GM18511 (cell line): ENCODE data around the gene DYNC1LI2.
"Not testable (repeated sequence)": the region's sequence is repeated elsewhere in the genome, so short reads cannot be mapped to it uniquely, and the experiment has no call there.

Experiments used
- ATAC-seq: cut with Tn5 transposase; IDR thresholded peaks from one replicate; pipeline ENCODE4 v1.9.1; 2021; ENCODE audit warnings: mild to moderate bottlenecking, moderate library complexity; ENCODE audit not compliant: unreplicated experiment

Gene DYNC1LI2

DNA sequence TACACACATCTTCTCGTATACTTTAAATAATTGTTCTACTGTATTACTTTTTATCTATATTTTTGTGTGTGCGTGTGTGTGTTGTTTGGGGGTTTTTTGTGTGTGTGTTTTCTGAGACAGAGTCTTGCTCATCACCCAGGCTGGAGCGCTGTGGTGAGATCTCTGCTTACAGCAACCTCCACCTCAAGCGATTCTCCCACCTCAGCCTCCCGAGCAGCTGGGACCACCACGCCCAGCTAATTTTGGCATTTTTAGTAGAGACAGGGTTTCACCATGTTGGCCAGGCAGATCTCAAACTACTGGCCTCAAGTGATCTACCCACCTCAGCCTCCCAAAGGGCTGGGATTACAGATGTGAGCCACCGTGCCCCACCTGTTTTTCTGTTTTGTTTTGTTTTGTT is 53.4 kb downstream of the DYNC1LI2 start:
- ATAC-seq = no peak

DNA sequence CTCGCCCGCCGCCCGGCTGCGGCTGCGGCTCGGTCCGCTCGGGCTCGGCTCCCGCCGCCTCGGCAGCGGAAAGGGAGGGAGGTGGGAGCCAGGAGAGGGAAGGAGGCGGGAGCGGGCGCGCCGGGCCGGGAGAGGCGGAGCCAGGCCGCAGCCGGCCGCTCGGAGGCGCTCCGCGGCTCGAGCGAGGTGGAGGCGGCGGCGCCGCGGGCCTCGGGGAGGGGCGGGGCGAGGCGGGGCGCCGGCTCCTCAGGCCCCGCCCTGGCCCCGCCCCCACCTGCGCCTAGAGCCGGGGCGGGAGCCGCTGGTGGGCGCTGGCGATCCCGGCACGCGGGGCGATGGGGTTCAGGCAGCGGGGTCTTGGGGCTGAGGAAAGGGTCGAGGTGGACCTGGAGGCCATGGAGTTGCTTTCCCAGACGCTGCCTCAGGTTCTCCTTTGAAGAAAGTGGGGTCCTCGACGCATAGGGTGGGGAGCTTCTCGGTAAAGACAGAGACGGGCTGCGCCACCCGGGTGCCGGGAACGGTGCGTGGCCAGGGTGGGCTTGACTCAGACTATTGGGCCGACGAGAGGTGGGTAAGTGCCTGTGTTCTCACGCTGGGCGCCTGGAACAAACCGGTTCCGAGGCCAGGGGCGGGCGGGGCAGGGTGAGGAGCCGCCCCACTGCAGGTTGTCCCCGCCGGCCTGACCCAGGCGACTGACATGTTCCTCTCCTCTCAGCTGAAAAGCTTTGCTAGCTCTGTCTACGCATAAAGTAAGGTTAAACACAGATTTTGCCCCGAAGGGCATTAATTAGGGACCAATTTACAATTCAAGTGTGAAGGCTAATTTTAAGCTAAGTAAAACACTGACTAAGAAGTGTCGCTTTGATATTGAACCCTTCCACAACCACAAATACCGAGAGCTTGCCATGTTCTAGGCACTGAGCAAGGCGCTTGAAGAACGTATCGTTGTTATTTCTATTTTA is 54.5 kb downstream of the DYNC1LI2 start, which contains the start of gene CMTM4:
TSS of gene CMTM4 (minus strand) at position 75 of the 962 bp plus-strand sequence. CDS start 218 bp downstream, outside the sequence.
- peak; percentile 84 for ATAC-seq

DNA sequence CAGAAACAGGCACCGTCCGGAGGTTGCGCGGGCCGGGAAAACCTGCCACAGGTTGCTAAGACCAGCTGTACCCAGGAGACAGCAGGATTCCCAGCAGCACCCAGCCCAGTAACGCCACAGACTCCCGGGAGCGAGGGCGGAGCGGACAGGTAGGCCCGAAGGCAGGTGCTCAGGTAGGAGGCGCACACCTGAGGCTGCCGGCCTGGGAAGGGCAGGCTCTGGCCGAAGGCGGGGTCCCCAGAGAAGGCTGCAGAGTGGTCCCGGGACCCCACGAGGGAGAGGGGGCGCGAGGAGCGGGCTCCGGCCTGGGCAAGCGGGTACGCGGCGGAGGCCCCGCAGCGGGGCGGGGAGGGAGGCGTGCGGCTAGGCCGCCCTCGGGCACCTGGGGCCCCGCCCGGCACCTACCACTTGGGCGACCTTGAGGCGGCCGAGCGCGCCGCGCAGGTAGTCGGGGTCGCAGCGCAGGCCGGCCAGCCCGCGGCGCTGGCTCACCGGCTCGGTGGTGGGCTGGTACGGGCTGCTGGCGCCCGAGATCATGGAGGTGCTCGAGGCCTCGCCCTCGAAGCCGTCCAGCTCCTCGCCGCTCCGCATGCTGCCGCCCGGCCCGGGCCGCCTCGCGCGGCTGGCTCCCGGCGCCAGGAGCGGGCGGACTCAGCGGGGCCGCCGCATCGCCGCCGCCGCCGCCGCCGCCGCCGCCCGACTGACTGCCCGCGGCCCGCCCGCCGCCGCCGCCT is 55.3 kb downstream of the DYNC1LI2 start:
- ATAC-seq = peak; percentile 59

DNA sequence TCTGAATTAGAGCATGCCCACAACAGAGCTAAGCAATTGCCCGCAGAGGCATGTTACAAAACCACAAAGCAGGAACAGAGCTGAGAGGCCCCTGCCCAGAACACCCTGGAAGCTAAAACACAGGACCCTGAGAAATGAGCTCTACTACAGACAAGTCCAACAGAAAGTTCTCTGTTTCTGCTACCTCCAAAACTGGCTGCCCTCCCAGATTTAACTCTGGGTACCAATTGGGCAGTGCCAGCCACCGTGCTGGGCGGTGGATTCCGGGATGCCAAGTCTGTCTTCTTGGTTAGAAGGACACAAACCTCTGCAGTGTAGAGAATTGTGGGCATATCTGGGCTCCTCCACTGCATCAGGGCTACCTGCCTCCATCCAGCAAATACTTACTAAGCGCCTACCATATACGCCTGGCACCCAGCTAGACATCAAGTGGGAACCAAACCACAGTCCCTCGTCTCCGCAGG is 55.9 kb downstream of the DYNC1LI2 start:
- ATAC-seq = no peak

DNA sequence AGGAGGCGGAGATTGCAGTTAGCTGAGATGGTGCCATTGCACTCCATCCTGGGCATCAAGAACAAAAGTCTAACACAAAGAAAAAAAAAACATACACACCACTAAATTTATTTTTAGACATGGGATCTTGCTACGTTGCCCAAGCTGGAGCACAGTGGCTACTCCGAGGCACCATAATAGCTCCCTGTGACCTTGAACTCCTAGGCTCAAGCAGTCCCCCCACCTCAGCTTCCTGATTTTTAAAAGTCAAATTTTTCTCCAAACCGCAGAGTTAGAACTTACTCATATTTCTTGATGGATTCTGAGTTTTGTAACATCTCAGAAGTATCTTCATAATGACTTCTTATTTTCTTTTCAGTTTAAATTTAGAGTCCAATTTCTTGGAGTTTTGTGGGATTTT is 58.3 kb downstream of the DYNC1LI2 start:
- ATAC-seq = no peak

DNA sequence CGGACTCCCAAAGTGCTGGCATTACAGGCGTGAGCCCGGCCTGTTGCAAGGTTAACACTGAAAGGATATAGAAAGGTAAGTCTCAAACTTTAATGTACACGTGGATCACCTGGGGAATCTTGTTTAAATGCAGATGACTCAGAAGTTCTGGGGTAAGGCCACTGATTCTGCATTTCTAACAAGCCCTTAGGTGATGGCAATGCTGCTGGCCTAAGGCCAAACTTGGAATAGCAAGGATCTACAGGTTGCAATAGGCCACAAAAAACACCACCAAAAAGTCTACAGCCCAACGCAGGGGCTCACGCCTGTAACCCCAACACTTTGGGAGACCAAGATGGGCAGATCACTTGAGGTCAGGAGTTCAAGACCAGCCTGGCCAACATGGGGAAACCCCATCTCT is 59.1 kb downstream of the DYNC1LI2 start:
- no peak for ATAC-seq

DNA sequence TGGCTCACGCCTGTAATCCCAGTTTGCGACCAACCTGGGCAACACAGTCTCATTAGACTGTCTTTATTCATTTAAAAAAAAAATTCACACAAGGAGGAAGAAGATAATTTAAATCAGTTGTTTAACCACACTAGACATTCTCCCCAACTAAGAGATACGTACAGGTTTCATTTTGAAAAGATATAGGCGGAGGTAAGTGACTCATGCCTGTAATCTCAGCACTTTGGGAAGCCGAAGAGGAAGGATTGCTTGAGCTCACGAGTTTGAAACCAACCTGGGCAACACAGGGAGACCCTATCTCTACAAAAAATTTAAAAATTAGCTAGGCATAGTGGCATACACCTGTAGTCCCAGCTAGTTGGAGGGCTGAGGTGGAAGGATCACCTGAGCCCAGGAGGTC is 60.2 kb downstream of the DYNC1LI2 start:
- no peak for ATAC-seq

DNA sequence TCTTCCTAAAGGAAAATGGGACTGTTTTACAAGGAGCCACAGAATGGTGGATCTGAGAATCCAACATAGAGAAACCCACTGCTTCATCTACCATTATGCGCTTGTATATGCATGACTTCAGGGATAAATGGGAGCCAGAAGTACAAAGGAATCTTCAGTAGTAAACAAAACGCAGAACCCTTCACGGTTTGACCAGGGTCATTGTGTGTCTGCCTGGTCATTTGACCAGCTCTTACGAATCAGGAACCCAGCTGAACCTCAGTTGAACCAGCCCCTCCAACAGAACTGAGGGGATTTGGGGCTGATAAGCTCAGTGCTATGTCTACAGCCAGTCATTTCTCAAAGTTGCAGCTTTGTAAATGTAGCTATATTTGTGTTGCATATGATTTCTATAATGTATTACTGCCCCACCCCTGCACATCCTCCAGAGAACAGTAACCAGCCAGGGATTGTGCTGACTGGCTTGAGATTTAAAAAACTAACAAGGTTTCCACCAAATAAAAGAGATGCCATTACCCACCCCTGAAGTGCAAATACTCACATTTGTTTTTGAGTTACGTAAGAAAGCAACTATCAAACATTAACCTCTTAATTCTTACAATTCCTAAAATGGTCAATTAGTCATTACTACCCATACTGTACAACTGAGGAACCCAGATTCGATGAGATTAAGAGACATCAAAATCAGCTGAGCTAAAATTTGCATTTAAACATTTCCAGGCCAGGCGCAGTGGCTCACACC is 61.1 kb downstream of the DYNC1LI2 start:
- ATAC-seq = no peak

DNA sequence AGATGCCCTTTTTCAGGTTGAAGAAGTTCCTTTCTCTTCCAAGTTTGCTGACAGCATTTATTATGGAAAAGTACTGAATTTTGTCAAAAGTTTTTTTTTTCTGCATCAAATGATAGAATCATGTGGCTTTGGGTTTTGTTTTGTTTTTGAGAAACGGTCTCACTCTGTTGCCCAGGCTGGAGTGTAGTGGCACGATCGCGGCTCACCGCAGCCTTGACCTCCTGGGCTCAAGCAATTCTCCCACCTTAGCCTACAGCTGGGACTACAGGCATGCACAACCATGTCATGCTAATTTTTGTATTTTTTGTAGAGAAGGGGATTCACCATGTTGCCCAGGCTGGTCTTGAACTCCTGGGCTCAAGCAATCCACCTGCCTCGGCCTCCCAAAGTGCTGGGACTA is 62.1 kb downstream of the DYNC1LI2 start:
- no peak for ATAC-seq

DNA sequence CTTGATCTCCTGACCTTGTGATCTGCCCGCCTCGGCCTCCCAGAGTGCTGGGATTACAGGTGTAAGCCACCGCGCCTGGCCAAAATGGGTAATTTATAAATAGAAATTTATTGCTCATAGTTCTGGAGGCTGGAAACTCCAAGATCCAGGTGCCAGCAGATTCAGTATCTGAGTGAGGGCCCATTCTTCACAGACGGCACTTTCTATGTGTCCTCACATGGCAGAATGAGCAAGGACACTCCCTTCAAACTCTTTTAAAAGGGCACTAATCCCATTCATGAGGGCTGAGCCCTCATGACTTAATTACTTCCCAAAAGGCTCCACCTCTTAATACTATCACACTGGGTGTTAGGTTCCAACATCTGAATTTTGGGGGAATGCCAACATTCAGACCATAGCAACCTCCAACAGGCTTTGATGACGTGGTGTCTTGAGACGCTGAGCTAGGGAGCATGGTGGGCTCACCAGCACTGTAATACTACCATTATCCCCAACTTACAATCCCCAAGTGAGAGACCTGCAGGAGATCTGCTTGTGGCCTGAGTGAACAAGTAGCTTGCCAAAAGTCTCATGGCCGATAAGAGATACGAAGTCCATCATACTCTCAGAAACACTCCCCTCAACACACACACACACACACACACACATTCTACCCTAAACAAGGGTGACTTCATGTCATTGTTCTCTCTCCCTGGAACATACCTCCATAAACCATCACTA is 63.3 kb downstream of the DYNC1LI2 start:
- ATAC-seq = no peak

DNA sequence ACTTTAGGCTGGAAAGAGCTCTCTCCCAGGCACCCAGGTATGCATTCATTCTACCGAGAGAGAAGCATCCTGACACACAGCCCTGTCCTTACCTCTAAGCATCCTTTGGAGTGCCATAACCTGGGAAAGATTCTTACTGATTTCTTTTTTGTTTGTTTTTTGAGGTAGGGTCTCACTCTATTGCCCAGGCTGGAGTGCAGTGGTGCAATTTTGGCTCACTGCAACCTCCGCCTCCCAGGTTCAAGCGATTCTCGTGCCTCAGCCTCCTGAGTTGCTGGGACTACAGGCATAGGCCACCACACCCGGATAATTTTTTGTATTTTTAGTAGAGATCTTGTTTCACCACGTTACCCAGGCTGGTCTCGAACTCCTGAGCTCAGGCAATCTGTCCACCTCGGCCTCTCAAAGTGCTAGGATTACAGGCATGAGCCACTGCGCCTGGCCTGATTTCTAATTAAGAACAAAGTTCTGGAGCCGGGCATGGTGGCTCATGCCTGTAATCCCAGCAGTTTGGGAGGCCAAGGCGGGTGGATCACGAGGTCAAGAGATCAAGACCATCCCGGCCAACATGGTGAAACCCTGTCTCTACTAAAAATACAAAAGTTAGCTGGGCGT is 65.8 kb downstream of the DYNC1LI2 start:
- not testable (repeated sequence) for ATAC-seq

DNA sequence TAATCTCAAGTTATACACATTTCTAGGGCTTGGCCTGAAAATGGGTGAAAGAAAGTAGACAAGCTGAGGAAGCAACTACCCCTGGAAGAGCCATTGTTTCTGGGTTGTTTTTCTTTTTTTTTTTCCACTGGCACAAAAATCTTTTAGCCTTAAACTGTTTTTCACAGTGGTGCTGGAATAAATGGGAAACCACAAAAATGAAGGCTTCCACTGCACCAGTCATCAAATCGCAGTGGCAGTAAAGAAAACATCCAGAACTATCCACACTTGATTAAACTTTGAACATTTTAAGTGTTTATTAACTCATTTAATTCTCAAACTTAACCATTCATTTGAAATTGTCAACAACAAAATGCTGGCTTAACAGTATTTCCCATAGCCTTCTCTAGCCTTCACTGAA is 69.1 kb downstream of the DYNC1LI2 start:
- no peak for ATAC-seq

DNA sequence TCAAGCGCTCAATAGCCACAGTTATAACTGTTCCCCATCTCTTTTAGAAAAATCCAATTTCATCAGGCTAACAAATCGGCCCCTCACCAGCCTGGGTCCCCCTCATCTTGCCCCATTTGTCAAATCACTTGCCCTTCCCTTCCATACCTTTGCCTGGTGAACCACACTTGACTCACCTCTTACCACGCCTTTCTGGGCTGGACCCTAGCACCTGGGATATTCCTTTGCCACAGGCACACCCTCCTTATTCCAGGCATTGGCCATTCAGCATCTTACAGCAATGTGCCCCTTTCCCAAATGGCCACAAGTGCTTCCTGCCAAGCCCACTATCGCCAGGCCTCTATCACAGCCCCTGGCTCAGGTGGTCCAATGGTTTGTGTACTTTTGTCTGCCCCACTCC is 69.7 kb downstream of the DYNC1LI2 start:
- ATAC-seq = no peak

DNA sequence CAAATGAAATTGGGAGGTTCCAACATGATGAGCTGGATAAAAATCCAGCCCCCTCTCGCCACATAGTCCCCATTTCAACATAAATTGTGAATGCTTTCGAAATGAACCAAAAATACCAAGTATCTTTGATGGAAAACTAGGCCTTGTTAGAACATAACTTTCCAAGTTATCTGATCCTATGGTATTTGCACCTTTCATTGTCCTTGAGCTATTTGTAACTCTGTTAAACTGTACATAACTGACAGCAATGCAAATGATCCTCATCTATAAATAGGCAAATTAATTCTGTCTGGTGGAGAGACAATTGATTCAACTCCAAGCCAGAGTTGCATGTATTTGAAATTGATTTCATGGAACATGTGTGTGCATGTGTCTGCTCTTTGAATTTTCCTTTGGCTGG is 73.1 kb downstream of the DYNC1LI2 start:
- no peak for ATAC-seq

DNA sequence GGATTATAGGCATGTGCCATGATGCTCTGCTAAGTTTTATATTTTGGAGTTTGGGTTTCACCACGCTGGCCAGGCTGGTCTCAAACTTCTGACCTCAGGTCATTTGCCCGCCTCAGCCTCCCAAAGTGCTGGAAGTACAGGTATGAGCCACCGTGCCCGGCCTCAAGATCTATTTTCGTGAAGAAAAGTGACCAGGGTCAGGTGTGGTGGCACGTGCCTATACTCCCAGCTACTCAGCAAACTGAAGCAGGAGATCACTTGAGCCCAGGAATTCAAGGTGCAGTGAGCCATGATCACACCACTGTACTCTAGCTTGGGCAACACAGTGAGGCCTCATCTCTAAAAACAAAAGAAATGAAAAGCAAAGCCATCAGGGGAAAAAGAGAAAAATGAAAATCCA is 73.6 kb downstream of the DYNC1LI2 start:
- ATAC-seq = no peak

DNA sequence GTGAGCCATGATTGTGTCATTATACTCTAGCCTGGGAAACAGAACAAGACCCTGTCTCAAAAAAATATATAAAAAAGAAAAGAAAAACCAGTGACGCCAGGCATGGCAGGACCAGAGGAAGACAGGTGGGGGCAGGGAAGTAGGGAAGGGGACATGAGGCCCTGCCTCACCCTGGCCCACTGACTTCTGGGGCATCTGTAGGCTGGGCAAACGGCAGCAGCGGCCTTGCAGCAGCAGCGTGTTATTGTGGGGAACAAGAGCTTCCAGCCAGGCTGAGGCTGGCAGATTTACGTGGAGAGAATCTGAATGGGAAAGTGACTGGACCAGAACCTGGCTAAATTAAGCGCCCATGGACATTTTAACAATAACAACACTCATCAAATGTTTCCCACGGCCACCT is 74.2 kb downstream of the DYNC1LI2 start:
- ATAC-seq = no peak

DNA sequence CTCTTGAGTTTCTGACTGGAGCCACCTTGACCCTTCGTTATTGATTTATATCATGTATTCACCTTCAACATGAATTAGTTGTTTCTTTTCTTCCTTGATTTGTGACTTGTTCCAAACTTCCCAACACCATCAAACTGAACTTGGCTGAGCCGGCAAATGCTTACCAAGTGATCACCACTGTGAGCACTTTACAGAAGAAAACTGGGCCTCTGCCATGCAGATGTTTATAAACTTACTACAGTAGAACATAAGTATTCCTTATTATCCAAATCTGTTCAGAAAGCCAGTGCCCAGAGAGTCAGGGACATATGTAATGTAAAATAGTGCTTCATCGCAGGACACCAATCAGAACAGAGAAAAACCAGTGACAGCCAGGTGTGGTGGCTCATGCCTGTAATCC is 74.8 kb downstream of the DYNC1LI2 start:
- ATAC-seq = no peak

DNA sequence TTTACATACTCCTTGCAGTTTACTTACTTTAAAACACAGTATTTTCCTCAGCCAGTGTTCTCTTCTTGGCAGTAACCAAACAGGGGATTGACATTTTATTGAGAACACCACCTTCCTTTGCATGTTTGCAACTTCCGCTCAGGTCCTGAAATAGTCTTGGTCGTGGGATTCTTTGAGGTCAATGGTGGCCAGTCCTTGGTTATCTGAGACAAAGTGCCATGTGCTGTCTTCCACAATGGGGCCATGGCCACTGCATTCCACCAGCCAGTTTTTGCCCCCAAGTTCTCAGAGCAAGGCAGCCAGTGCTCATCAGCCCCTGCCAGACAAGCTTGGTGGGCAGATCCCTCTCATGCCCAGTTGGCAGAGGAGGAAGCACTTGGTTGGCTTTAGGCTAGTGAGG is 77.7 kb downstream of the DYNC1LI2 start:
- ATAC-seq = no peak
